Astrocyte of the spinal cord (primary cell): ENCODE data around the gene LMAN2.

Experiments used
- DNase-seq: peaks from one replicate; pipeline ENCODE4 v3.0.0; 2011; ENCODE audit warnings: low read depth, low spot score
- H3K4me3 ChIP-seq: 2 replicates; pipeline ENCODE4 v1.5.1; 2011; ENCODE audit warnings: low read depth, mild to moderate bottlenecking, low read length, moderate library complexity
- CTCF ChIP-seq: IDR thresholded peaks from 2 replicates; pipeline ENCODE4 v1.5.1; 2012; ENCODE audit warnings: low read depth, mild to moderate bottlenecking, low read length, inconsistent platforms
- in situ Hi-C: cut with HindIII; loops from 2 replicates; pipeline ENCODE4 v1.10.0; 2017; ENCODE audit warnings: low sequenced_read_pairs

Gene LMAN2

GRCh38 chr5:177339107-177339638, 12.3 kb downstream of the LMAN2 start:
- in situ Hi-C loops, result no loop called here
- no peak for DNase-seq
- H3K4me3 ChIP-seq, result no peak overlapping the region
- no peak for TF ChIP-seq CTCF

GRCh38 chr5:177338251-177339106, 13.0 kb downstream of the LMAN2 start:
- no peak for DNase-seq
- in situ Hi-C loops, result no loop called here
- TF ChIP-seq CTCF, result no peak
- no peak overlapping the region for H3K4me3 ChIP-seq

- DNase-seq, result no peak
- in situ Hi-C loops, result no loop called here
- TF ChIP-seq CTCF, result no peak
- H3K4me3 ChIP-seq, result no peak overlapping the region
Measured at GRCh38 chr5:177336603-177337494, 14.6 kb downstream of the LMAN2 start.

GRCh38 chr5:177336112-177336511, 15.4 kb downstream of the LMAN2 start:
- in situ Hi-C loops, result no loop called here
- DNase-seq, result no peak
- no peak overlapping the region for H3K4me3 ChIP-seq
- TF ChIP-seq CTCF, result peak; percentile 39

- no peak overlapping the region for H3K4me3 ChIP-seq
- no peak for TF ChIP-seq CTCF
- in situ Hi-C loops, result no loop called here
- no peak for DNase-seq
Measured at GRCh38 chr5:177335701-177336065, 15.8 kb downstream of the LMAN2 start.
